OCI-LY1 (cell line): ENCODE data around the gene ZNF469.

Source experiments
- CTCF ChIP-seq: fragments of 200-600 bp; sonication (generic), shearing (Covaris generic); IDR thresholded peaks from 2 replicates; pipeline ENCODE4 v1.5.1; 2017; ENCODE audit warnings: mild to moderate bottlenecking, antibody characterized with exemption, low read length, moderate library complexity, mixed read lengths
- EZH2 ChIP-seq: fragments of 200-600 bp; sonication (generic), shearing (Covaris generic); IDR thresholded peaks from 2 replicates; pipeline ENCODE4 v1.8.0; 2017; ENCODE audit warnings: borderline replicate concordance, mixed run types, mild to moderate bottlenecking, antibody characterized with exemption, low read length, moderate library complexity, mixed read lengths

- TF ChIP-seq CTCF = no peak
- no peak for TF ChIP-seq EZH2
Measured at GRCh38 chr16:88351491-88352101, 31.2 kb upstream of the ZNF469 start.
